D721Med (cell line): ENCODE results near the gene ZNRF2.

Experiments
- DNase-seq: peaks from one replicate; pipeline ENCODE4 v3.0.0; 2011; ENCODE audit warnings: low spot score; ENCODE audit not compliant: insufficient read length
- FAIRE-seq: peaks from 2 replicates; lab custom pipeline; 2011; peaks lifted over from hg19 to GRCh38; lab: Jason Lieb, UNC
- TF ChIP-seq, protein P1 (sequence below): IDR thresholded peaks from 2 replicates; pipeline ENCODE4 v1.5.1; 2012; ENCODE audit warnings: mild to moderate bottlenecking, control low read depth; ENCODE audit not compliant: insufficient read depth; ENCODE audit errors: missing control alignments

ZNRF2 gene

DNA sequence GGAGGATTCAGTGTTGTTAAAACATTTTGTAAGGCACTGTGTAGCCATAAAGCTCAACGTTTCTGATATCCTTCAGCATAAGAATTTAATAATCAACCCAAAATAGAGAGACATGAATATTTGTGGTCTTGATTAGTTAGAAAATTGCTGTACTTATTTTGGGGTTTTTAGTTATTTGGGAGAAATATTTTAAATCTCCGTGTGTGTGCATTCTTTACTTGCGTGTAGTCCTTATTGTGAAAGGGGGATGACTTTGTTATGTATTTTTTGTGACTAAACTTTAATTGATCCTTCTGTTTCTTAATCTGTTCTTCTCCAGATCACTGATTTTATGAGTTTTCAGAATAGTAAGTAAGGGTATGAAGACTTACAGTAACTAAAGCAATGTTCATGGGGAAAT, 81.2 kb downstream of the ZNRF2 start:
- DNase-seq (no peak), FAIRE-seq (no peak)
- TF ChIP-seq, protein P1, sequence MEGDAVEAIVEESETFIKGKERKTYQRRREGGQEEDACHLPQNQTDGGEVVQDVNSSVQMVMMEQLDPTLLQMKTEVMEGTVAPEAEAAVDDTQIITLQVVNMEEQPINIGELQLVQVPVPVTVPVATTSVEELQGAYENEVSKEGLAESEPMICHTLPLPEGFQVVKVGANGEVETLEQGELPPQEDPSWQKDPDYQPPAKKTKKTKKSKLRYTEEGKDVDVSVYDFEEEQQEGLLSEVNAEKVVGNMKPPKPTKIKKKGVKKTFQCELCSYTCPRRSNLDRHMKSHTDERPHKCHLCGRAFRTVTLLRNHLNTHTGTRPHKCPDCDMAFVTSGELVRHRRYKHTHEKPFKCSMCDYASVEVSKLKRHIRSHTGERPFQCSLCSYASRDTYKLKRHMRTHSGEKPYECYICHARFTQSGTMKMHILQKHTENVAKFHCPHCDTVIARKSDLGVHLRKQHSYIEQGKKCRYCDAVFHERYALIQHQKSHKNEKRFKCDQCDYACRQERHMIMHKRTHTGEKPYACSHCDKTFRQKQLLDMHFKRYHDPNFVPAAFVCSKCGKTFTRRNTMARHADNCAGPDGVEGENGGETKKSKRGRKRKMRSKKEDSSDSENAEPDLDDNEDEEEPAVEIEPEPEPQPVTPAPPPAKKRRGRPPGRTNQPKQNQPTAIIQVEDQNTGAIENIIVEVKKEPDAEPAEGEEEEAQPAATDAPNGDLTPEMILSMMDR: no peak

DNA sequence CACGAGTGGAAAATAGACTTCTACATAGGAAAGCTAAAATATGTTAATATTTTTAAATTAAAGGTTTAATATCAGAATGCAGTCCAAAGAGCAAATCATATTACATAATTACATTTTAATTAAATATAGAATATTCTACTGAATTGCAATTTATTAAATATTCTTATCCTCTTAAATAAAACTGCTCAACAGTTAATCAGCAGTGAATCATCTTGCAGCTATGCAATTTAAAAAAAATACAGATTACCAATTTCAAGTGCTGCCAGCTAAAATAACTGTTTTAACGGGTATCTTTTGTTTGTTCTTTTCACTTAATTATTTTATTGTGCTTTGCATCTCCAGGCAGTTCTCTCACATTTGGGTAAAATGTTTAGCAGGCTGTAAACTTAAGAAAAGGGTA, 82.2 kb downstream of the ZNRF2 start:
- FAIRE-seq (no peak), DNase-seq (no peak)
- TF ChIP-seq, protein P1: no peak

DNA sequence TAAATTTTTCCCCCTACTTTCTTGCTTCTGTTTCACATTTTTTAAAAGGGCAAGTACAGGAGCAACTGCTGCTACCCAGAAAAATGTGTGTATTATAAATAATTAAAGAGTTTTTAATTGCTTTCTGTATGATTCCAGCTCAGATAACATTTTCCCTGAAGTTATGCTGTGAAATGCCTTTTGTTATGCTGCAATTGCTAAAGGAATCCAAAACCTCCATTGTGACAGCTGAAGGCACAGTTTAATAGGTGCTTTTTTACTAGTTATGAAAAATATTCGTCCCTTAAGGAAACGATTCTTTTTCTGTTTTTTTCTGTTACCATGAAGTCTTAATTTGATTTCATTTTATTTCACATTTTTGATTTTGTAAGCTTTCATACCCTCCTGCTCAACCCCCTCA, 83.2 kb downstream of the ZNRF2 start:
- FAIRE-seq (no peak), DNase-seq (no peak)
- TF ChIP-seq, protein P1: no peak

DNA sequence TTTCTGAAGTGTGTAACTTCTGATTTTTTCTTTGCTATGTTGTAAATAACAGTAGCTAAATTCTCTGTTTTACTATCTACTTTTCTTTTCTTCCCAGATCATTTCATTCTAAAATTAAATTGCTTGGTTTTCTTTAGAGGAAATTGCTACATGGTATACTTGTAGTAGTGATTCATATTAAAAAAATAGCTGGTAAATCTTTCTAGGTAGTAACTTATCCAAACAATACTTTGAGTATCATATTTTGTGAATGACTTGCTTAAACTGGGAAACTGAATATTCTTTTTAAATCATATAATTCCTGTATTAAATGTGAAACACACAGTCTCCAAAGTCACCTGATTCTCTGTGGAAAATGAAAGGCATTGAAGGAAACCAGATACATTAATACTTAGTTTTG, 85.5 kb downstream of the ZNRF2 start:
- FAIRE-seq (no peak), DNase-seq (no peak)
- TF ChIP-seq, protein P1: no peak

DNA sequence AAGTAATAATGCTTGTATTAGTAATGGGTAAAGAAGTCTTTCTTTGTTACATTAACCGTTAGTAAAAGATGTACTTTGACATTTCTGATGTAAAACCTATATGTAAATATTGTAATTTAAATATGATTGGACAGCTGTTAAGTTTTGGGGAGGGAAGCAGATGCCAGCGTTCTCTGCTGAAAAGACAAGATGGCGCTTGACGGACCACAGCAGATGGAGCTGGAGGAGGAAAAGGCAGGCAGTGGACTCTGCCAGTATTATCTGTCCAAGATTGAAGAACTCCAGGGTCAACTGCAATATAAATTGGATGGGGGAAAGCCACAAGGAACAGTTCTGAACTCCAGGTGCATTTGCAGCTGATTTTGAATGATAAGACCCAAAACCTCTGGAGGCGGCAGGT, 86.9 kb downstream of the ZNRF2 start:
- no peak for DNase-seq
- no peak for FAIRE-seq
- TF ChIP-seq, protein P1: no peak

DNA sequence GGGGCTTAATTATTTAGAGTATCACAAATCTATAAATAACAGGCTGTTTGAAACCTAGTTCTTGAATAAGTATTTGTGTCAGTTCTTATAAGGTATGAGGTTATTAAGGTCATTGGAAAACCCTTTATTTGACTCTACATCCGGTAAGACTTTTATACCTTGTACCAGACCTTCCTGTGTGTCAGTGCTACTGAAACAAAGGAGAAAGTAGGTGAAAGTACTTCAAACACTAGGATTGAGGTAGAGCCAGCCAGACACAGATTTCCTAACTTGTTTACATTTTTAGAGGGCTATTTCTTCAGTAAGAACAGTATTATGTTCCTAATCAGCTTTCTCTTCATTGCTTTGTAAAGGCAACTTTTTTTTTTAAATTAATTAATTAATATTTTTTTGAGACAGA, 93.9 kb downstream of the ZNRF2 start:
- DNase-seq (no peak), FAIRE-seq (no peak)
- TF ChIP-seq, protein P1: no peak

DNA sequence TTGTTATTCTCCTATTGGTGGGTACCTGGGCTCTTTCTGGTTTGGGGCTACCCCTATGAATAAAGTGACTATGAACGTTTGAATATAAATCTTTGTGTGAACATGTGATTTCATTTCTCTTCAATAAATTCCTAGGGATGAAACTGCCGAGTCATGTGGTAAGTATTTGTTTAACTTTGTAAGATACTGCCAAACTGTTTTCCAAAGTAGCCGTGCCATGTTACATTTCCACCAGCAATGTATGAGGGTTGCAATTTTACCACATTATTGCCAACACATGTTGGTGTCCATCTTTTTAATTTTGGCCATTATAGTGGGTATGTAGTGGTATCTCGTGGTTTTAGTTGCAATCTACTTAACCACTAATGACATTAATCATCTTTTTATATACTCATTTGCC, 94.7 kb downstream of the ZNRF2 start:
- no peak for DNase-seq
- FAIRE-seq: no peak
- TF ChIP-seq, protein P1: no peak
